ENCODE measurements around the gene NOS3. TPM values are rescaled to one million over a fixed set of nuclear protein-coding genes. Genes with fewer than 3 reads are reported as not detected.

The NOS3 gene
- total and polyA plus RNA-seq, 2 of the 13 experiments (the other 11 are each of a cell fraction or from before 2014, with no cell fraction given), result 3.7 to 7.5 TPM

DNA sequence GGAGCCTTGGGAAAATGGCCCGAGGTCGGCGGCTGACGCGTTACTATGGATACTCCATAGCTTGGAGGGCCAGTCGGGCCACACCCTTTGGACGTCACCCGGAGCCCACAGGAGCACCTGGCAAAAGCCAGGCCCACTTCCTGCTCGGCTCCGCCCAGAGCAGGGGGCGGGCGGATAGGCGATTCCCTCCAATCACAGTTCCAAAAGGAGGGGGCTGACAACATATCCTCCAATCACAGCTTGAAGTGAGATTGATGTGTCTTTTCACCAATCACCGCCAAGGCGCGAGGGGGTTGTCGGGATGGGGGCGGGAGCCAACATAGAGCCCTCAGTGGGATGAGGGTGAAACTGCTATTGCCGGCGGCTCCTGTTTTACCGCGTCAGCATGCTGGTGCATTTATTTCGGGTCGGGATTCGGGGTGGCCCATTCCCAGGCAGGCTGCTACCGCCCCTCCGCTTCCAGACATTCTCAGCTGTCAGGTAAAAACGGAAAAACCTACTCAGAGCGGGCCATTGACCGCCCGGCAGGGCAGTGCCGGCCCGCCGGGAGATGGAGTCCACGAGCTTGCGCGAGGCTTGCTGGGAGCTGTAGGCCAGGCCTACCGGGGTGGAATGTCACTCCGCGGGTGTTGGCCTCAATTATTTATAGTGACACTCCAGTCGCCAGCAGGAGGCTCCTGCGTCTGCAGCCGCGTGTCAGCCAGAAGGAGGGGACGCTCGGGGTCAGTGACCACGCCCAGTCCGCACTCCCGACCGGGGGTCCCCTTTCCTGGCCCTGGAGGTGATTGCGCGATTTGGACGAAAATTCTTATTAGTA, 37.5 kb downstream of the NOS3 start, which contains the start of gene ABCB8 (continued):
- TF ChIP-seq PPARG (CRISPR knock-in tag; conservative IDR thresholded peaks at IDR 0.05), result peak; percentile 38; the same call in 1 of the 2 replicates
- peak; percentile 79 for TF ChIP-seq CREB1 (IDR thresholded peaks at IDR 0.05)
- TF ChIP-seq CREB1 (CRISPR knock-in tag; IDR thresholded peaks at IDR 0.05), result peak; percentile 89
- TF ChIP-seq, protein P1, sequence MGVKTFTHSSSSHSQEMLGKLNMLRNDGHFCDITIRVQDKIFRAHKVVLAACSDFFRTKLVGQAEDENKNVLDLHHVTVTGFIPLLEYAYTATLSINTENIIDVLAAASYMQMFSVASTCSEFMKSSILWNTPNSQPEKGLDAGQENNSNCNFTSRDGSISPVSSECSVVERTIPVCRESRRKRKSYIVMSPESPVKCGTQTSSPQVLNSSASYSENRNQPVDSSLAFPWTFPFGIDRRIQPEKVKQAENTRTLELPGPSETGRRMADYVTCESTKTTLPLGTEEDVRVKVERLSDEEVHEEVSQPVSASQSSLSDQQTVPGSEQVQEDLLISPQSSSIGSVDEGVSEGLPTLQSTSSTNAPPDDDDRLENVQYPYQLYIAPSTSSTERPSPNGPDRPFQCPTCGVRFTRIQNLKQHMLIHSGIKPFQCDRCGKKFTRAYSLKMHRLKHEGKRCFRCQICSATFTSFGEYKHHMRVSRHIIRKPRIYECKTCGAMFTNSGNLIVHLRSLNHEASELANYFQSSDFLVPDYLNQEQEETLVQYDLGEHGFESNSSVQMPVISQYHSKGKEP (CRISPR knock-in tag; IDR thresholded peaks at IDR 0.05), result no peak
- TF ChIP-seq, protein P2, sequence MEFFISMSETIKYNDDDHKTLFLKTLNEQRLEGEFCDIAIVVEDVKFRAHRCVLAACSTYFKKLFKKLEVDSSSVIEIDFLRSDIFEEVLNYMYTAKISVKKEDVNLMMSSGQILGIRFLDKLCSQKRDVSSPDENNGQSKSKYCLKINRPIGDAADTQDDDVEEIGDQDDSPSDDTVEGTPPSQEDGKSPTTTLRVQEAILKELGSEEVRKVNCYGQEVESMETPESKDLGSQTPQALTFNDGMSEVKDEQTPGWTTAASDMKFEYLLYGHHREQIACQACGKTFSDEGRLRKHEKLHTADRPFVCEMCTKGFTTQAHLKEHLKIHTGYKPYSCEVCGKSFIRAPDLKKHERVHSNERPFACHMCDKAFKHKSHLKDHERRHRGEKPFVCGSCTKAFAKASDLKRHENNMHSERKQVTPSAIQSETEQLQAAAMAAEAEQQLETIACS (CRISPR knock-in tag; IDR thresholded peaks at IDR 0.05), result no peak
- no peak for TF ChIP-seq ZNF362 (CRISPR knock-in tag; IDR thresholded peaks at IDR 0.05; ENCODE audit: borderline replicate concordance)
- TF ChIP-seq, protein P3, sequence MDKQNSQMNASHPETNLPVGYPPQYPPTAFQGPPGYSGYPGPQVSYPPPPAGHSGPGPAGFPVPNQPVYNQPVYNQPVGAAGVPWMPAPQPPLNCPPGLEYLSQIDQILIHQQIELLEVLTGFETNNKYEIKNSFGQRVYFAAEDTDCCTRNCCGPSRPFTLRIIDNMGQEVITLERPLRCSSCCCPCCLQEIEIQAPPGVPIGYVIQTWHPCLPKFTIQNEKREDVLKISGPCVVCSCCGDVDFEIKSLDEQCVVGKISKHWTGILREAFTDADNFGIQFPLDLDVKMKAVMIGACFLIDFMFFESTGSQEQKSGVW (CRISPR knock-in tag; IDR thresholded peaks at IDR 0.05; ENCODE audit: borderline replicate concordance), result no peak
- no peak for TF ChIP-seq TERF1 (CRISPR knock-in tag; IDR thresholded peaks at IDR 0.05)
- TF ChIP-seq U2AF2 (IDR thresholded peaks at IDR 0.05; ENCODE audit: low read depth, low read length), result no peak
- TF ChIP-seq CENPX (CRISPR knock-in tag; IDR thresholded peaks at IDR 0.05), result no peak
- TF ChIP-seq, protein P4, sequence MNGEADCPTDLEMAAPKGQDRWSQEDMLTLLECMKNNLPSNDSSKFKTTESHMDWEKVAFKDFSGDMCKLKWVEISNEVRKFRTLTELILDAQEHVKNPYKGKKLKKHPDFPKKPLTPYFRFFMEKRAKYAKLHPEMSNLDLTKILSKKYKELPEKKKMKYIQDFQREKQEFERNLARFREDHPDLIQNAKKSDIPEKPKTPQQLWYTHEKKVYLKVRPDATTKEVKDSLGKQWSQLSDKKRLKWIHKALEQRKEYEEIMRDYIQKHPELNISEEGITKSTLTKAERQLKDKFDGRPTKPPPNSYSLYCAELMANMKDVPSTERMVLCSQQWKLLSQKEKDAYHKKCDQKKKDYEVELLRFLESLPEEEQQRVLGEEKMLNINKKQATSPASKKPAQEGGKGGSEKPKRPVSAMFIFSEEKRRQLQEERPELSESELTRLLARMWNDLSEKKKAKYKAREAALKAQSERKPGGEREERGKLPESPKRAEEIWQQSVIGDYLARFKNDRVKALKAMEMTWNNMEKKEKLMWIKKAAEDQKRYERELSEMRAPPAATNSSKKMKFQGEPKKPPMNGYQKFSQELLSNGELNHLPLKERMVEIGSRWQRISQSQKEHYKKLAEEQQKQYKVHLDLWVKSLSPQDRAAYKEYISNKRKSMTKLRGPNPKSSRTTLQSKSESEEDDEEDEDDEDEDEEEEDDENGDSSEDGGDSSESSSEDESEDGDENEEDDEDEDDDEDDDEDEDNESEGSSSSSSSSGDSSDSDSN (CRISPR knock-in tag; IDR thresholded peaks at IDR 0.05), result no peak
- TF ChIP-seq, protein P5, sequence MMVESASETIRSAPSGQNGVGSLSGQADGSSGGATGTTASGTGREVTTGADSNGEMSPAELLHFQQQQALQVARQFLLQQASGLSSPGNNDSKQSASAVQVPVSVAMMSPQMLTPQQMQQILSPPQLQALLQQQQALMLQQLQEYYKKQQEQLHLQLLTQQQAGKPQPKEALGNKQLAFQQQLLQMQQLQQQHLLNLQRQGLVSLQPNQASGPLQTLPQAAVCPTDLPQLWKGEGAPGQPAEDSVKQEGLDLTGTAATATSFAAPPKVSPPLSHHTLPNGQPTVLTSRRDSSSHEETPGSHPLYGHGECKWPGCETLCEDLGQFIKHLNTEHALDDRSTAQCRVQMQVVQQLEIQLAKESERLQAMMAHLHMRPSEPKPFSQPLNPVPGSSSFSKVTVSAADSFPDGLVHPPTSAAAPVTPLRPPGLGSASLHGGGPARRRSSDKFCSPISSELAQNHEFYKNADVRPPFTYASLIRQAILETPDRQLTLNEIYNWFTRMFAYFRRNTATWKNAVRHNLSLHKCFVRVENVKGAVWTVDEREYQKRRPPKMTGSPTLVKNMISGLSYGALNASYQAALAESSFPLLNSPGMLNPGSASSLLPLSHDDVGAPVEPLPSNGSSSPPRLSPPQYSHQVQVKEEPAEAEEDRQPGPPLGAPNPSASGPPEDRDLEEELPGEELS (CRISPR knock-in tag; IDR thresholded peaks at IDR 0.05), result 0 out of 2 replicates have a peak, but pooled peaks have one; percentile 22
- TF ChIP-seq BCL6 (CRISPR knock-in tag; IDR thresholded peaks at IDR 0.05), result no peak
- TF ChIP-seq, protein P6, sequence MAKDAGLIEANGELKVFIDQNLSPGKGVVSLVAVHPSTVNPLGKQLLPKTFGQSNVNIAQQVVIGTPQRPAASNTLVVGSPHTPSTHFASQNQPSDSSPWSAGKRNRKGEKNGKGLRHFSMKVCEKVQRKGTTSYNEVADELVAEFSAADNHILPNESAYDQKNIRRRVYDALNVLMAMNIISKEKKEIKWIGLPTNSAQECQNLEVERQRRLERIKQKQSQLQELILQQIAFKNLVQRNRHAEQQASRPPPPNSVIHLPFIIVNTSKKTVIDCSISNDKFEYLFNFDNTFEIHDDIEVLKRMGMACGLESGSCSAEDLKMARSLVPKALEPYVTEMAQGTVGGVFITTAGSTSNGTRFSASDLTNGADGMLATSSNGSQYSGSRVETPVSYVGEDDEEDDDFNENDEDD (CRISPR knock-in tag; IDR thresholded peaks at IDR 0.05; ENCODE audit: borderline replicate concordance), result peak; percentile 30; the same call in 1 of the 2 replicates
- 0 out of 2 replicates have a peak, but pooled peaks have one; percentile 86 for TF ChIP-seq SMAD1 (CRISPR knock-in tag; IDR thresholded peaks at IDR 0.05; ENCODE audit: borderline replicate concordance, low read depth)
- TF ChIP-seq POLR2A (IDR thresholded peaks at IDR 0.05; ENCODE audit: insufficient read depth in 1 of 2, low read depth in 2 of 2, low read length in 2 of 2), result peak; percentile 42 to 57; a peak in 2 of 4 replicates
